HepG2 (cell line): ENCODE data around the gene HPGD. TPM values are rescaled to one million over a fixed set of nuclear protein-coding genes. Genes with fewer than 3 reads are reported as not detected.

ENCODE experiments used
- ATAC-seq: fragments of 200-7000 bp; cut with Tn5 transposase; 3 replicates; pipeline ENCODE4 v1.9.1; 2020; ENCODE audit warnings: mild to moderate bottlenecking, moderate library complexity
- BruUV-seq: library from RNA; stranded (reverse); fragments of 400-500 nt; replicated peaks from 2 replicates; lab custom pipeline; 2021; lab: Mats Ljungman, UMichigan
- CTCF ChIA-PET: fragments of 300-600 bp; formaldehyde crosslinking; extraction: SDS; loops from one replicate; lab custom pipeline; 2021; ENCODE audit warnings: low total read pairs, inconsistent platforms, low intra/inter-chr PET ratio; lab: Yijun Ruan, JAX
- POLR2A ChIA-PET: fragments of 350-600 bp; sonication (Branson Sonifier 250); formaldehyde crosslinking; loops from one replicate; lab custom pipeline; 2020; ENCODE audit warnings: antibody characterized with exemption, inconsistent platforms; lab: Yijun Ruan, JAX
- DNase-seq: peaks from one replicate; pipeline ENCODE4 v3.0.0-alpha.2; 2015; ENCODE audit warnings: low spot score
- FAIRE-seq: peaks from 3 replicates; lab custom pipeline; 2011; peaks lifted over from hg19 to GRCh38; lab: Jason Lieb, UNC
- H2AFZ ChIP-seq: one replicate; pipeline ENCODE4 v1.6.1; 2011; ENCODE audit warnings: low read length, inconsistent platforms
- H3K27ac ChIP-seq: fragments of 300-600 bp; 3 replicates; pipeline ENCODE4 v1.8.0; 2011; ENCODE audit warnings: mixed run types, mild to moderate bottlenecking, mixed read lengths, low read length, inconsistent platforms; ENCODE audit not compliant: insufficient read depth; ENCODE audit errors: extremely low read length
- H3K27me3 ChIP-seq, 2 experiments: fragments of 200-600 bp in 1 of 2; 2 replicates in 1 of 2; 3 replicates in 1 of 2; pipeline versions ENCODE4 v1.6.0 to v1.8.0; 2011; ENCODE audit warnings: low read length in 2 of 2, mild to moderate bottlenecking in 2 of 2, moderate library complexity in 2 of 2, inconsistent platforms in 1 of 2; ENCODE audit not compliant: insufficient read depth in 2 of 2, control insufficient read depth in 1 of 2
- H3K36me3 ChIP-seq, 2 experiments: fragments of 200-600 bp in 1 of 2; replicated peaks in 1 of 2; 2 replicates in 1 of 2; 3 replicates in 1 of 2; pipeline versions ENCODE4 v1.5.1 to v1.8.0; 2011; ENCODE audit warnings: low read length in 2 of 2, inconsistent platforms in 1 of 2; ENCODE audit not compliant: insufficient read depth in 2 of 2, control insufficient read depth in 1 of 2
- H3K4me1 ChIP-seq: 2 replicates; pipeline ENCODE4 v1.5.1; 2012; ENCODE audit warnings: low read length, inconsistent platforms; ENCODE audit not compliant: insufficient read depth
- H3K4me2 ChIP-seq: 2 replicates; pipeline ENCODE4 v1.6.0; 2011; ENCODE audit warnings: low read depth, low read length, inconsistent platforms
- H3K4me3 ChIP-seq, 3 experiments: fragments of 200-600 bp in 1 of 3; sonication (generic), shearing (Covaris generic) in 1 of 3; replicated peaks in 1 of 3; 2 replicates each; pipeline ENCODE4 v1.5.1; 2011 to 2016; ENCODE audit warnings: low read length in 3 of 3, inconsistent platforms in 2 of 3, low read depth in 2 of 3, mild to moderate bottlenecking in 2 of 3, control low read depth in 1 of 3, mixed read lengths in 1 of 3; ENCODE audit not compliant: insufficient read depth in 1 of 3
- H3K79me2 ChIP-seq: one replicate; pipeline ENCODE4 v1.6.1; 2011; ENCODE audit warnings: low read length, inconsistent platforms; ENCODE audit not compliant: insufficient read depth
- H3K9ac ChIP-seq: 2 replicates; pipeline ENCODE4 v1.6.0; 2011; ENCODE audit warnings: mild to moderate bottlenecking, low read depth, low read length, inconsistent platforms; ENCODE audit not compliant: insufficient read depth
- H3K9me3 ChIP-seq: 2 replicates; pipeline ENCODE4 v1.5.1; 2012; ENCODE audit warnings: mild to moderate bottlenecking, low read length
- H4K20me1 ChIP-seq: 2 replicates; pipeline ENCODE4 v1.6.0; 2011; ENCODE audit warnings: inconsistent platforms, mild to moderate bottlenecking, low read length, moderate library complexity; ENCODE audit not compliant: insufficient read depth
- BRCA1 ChIP-seq: sonication (generic); formaldehyde crosslinking; IDR thresholded peaks from 2 replicates; pipeline ENCODE4 v1.4.0; 2020; ENCODE audit warnings: missing genetic modification reagents
- BRD4 ChIP-seq: sonication (generic); formaldehyde crosslinking; IDR thresholded peaks from 2 replicates; pipeline ENCODE4 v1.4.0; 2020; ENCODE audit warnings: missing genetic modification reagents
- CENPX ChIP-seq: sonication (generic); formaldehyde crosslinking; IDR thresholded peaks from 2 replicates; pipeline ENCODE4 v1.9.0; 2021; ENCODE audit warnings: mild to moderate bottlenecking, missing genetic modification reagents, moderate library complexity
- HOXA7 ChIP-seq: sonication (generic); formaldehyde crosslinking; IDR thresholded peaks from 2 replicates; pipeline ENCODE4 v1.8.1; 2022; ENCODE audit warnings: mild to moderate bottlenecking, missing genetic modification reagents, moderate library complexity
- JDP2 ChIP-seq: sonication (generic); formaldehyde crosslinking; IDR thresholded peaks from 2 replicates; pipeline ENCODE4 v1.8.1; 2022; ENCODE audit warnings: missing genetic modification reagents, borderline replicate concordance
- MYC ChIP-seq: sonication (generic); formaldehyde crosslinking; IDR thresholded peaks from 2 replicates; pipeline ENCODE4 v1.9.0; 2021; ENCODE audit warnings: missing genetic modification reagents, borderline replicate concordance
- NCOA5 ChIP-seq: sonication (generic); formaldehyde crosslinking; IDR thresholded peaks from 2 replicates; pipeline ENCODE4 v1.4.0; 2020; ENCODE audit warnings: missing genetic modification reagents
- SMAD9 ChIP-seq: sonication (generic); formaldehyde crosslinking; IDR thresholded peaks from 2 replicates; pipeline ENCODE4 v1.5.1; 2020; ENCODE audit warnings: mild to moderate bottlenecking, missing genetic modification reagents
- SNAPC2 ChIP-seq: sonication (generic); formaldehyde crosslinking; IDR thresholded peaks from 2 replicates; pipeline ENCODE4 v1.8.1; 2022; ENCODE audit warnings: mild to moderate bottlenecking, missing genetic modification reagents
- ZBTB46 ChIP-seq: sonication (generic); formaldehyde crosslinking; IDR thresholded peaks from 2 replicates; pipeline ENCODE4 v1.4.0; 2020; ENCODE audit warnings: mild to moderate bottlenecking, missing genetic modification reagents, borderline replicate concordance
- ZFAT ChIP-seq: sonication (generic); formaldehyde crosslinking; conservative IDR thresholded peaks from 2 replicates; pipeline ENCODE4 v1.8.1; 2023; ENCODE audit warnings: missing genetic modification reagents, inconsistent platforms
- ZHX2 ChIP-seq, 2 experiments: sonication (generic) in 1 of 2; formaldehyde crosslinking in 1 of 2; IDR thresholded peaks; 2 replicates each; pipeline versions ENCODE4 v1.6.1 to v1.9.0; 2014 to 2022; ENCODE audit warnings: antibody characterized with exemption in 1 of 2, borderline replicate concordance in 1 of 2, inconsistent platforms in 1 of 2, low read depth in 1 of 2, missing genetic modification reagents in 1 of 2
- ZNF282 ChIP-seq: fragments of 450-650 bp; IDR thresholded peaks from 2 replicates; pipeline ENCODE4 v1.6.1; 2018; ENCODE audit not compliant: partially characterized antibody
- ZNF335 ChIP-seq: sonication (generic); formaldehyde crosslinking; IDR thresholded peaks from 2 replicates; pipeline ENCODE4 v1.4.0; 2020; ENCODE audit warnings: missing genetic modification reagents
- ZNF431 ChIP-seq: sonication (generic); formaldehyde crosslinking; IDR thresholded peaks from 2 replicates; pipeline ENCODE4 v1.9.0; 2022; ENCODE audit warnings: missing genetic modification reagents, low read depth, mild to moderate bottlenecking, borderline replicate concordance
- ZNF562 ChIP-seq: sonication (generic); formaldehyde crosslinking; IDR thresholded peaks from 2 replicates; pipeline ENCODE4 v1.8.0; 2022; ENCODE audit warnings: missing genetic modification reagents, borderline replicate concordance
- ZNF567 ChIP-seq: sonication (generic); formaldehyde crosslinking; IDR thresholded peaks from 2 replicates; pipeline ENCODE4 v1.8.1; 2023; ENCODE audit warnings: mild to moderate bottlenecking, missing genetic modification reagents, borderline replicate concordance
- ZNF589 ChIP-seq: sonication (generic); formaldehyde crosslinking; conservative IDR thresholded peaks from 2 replicates; pipeline ENCODE4 v1.8.0; 2022; ENCODE audit warnings: mild to moderate bottlenecking, moderate library complexity, missing genetic modification reagents
- in situ Hi-C: cut with HindIII; loops from 2 replicates; pipeline ENCODE4 v1.10.0; 2017; ENCODE audit warnings: low pct_unique_long_range_greater_than_20kb; ENCODE audit not compliant: extremely low pct_ligation_motif_present
- intact Hi-C: fragments of 100-400 bp; cut with micrococcal nuclease; formaldehyde crosslinking; loops from one replicate; pipeline ENCODE4 v1.10.0; 2022; ENCODE audit not compliant: unreplicated experiment
- polyA plus RNA-seq, 8 experiments: library from polyadenylated mRNA; depleted of rRNA in 3 of 8; stranded (reverse) in 7 of 8; unstranded in 1 of 8; fragments of >200 nt; fragmentation: Illumina TruSeq in 4 of 8; extraction: Trizol in 4 of 8; gene quantifications; 2 replicates each; pipeline versions ENCODE4 v1.2.1 to v1.2.3, GENCODE V29; 2011 to 2016; ENCODE audit warnings: low read depth in 4 of 8, missing spikeins in 1 of 8, mixed read lengths in 1 of 8; ENCODE audit not compliant: insufficient read depth in 1 of 8
- total RNA-seq, 5 experiments: library from RNA; depleted of rRNA; stranded (reverse); fragments of >200 nt; fragmentation: Illumina TruSeq; extraction: Trizol; gene quantifications; 2 replicates each; pipeline ENCODE4 v1.2.3, GENCODE V29; 2016; ENCODE audit warnings: low read depth in 1 of 5
- TF ChIP-seq, protein P1 (sequence below): sonication (generic); formaldehyde crosslinking; IDR thresholded peaks from 2 replicates; pipeline ENCODE4 v1.8.1; 2023; ENCODE audit warnings: mild to moderate bottlenecking, missing genetic modification reagents, borderline replicate concordance

The HPGD gene
- total and polyA plus RNA-seq, 2 of the 13 experiments (the other 11 are each of a cell fraction or from before 2014, with no cell fraction given) = 0.13 to 0.24 TPM

GRCh38 chr4:174531486-174531885 is 9.2 kb upstream of the HPGD start:
- Histone ChIP-seq H3K9me3 (no peaks in the 10 kb centered on the region), H3K36me3 (no peaks in the 10 kb centered on the region), H2AFZ (no peak overlapping the region), H3K79me2 (no peaks in the 10 kb centered on the region), H3K4me1 (no peaks in the 10 kb centered on the region), H3K9ac (no peak overlapping the region), H3K4me2 (no peak overlapping the region), H3K27ac (no peak overlapping the region), H3K4me3 (no peak overlapping the region), H4K20me1 (no peaks in the 10 kb centered on the region), H3K27me3 (no peaks in the 10 kb centered on the region)
- BruUV-seq = no TSS peak
- no peak for ATAC-seq
- ChIA-PET CTCF (no interaction called here), POLR2A (no interaction called here)
- intact Hi-C loops = no loop called here
- FAIRE-seq = no peak
- in situ Hi-C loops = no loop called here
- DNase-seq = no peak
- TF ChIP-seq CENPX (CRISPR knock-in tag) = no peak
- TF ChIP-seq ZNF589 (CRISPR knock-in tag) = no peak
- no peak for TF ChIP-seq ZNF431 (CRISPR knock-in tag)
- TF ChIP-seq, protein P1, sequence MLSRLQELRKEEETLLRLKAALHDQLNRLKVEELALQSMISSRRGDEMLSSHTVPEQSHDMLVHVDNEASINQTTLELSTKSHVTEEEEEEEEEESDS (CRISPR knock-in tag) = no peak
- TF ChIP-seq ZFAT (CRISPR knock-in tag) = no peak
- TF ChIP-seq HOXA7 (CRISPR knock-in tag) = no peak
- no peak for TF ChIP-seq MYC (CRISPR knock-in tag)
- no peak for TF ChIP-seq NCOA5 (CRISPR knock-in tag)
- no peak for TF ChIP-seq BRD4 (CRISPR knock-in tag)
- TF ChIP-seq BRCA1 (CRISPR knock-in tag) = no peak
- no peak for TF ChIP-seq ZNF562 (CRISPR knock-in tag)
- TF ChIP-seq ZNF335 (CRISPR knock-in tag) = no peak
- no peak for TF ChIP-seq JDP2 (CRISPR knock-in tag)
- no peak for TF ChIP-seq ZBTB46 (CRISPR knock-in tag)
- no peak for TF ChIP-seq ZNF282
- no peak for TF ChIP-seq ZHX2 (IDR thresholded peaks at IDR 0.05; ENCODE audit: low read depth)
- no peak for TF ChIP-seq ZHX2 (CRISPR knock-in tag; IDR thresholded peaks at IDR 0.05; ENCODE audit: borderline replicate concordance)
- no peak for TF ChIP-seq ZNF567 (CRISPR knock-in tag)
- TF ChIP-seq SNAPC2 (CRISPR knock-in tag) = no peak
- TF ChIP-seq SMAD9 = no peak
